Heart left ventricle (tissue), 16 donors: ENCODE data around the gene THBS1. TPM values are rescaled to one million over a fixed set of nuclear protein-coding genes. Genes with fewer than 3 reads are reported as not detected.

ENCODE experiments used
- ATAC-seq, 4 donors: fragments of 200-7000 bp; cut with Tn5 transposase; one replicate each; pipeline ENCODE4 v1.9.1; 2020 to 2022; ENCODE audit warnings: moderate library complexity in 4 of 4, mild to moderate bottlenecking in 3 of 4, moderate number of reproducible peaks in 1 of 4
- DNase-seq, 5 donors: peaks; one replicate each; pipeline ENCODE4 v3.0.0-alpha.2; 2020
- H3K27ac ChIP-seq, 12 donors: fragments of 200-600 bp; sonication (generic) in 4 of 12; one replicate each; pipeline versions ENCODE4 v1.5.0 to v1.8.0; 2016 to 2022; ENCODE audit warnings: mild to moderate bottlenecking in 2 of 12
- H3K27me3 ChIP-seq, 9 donors: fragments of 200-600 bp; sonication (generic) in 2 of 9; one replicate each; pipeline versions ENCODE4 v1.5.1 to v1.8.0; 2016 to 2022; ENCODE audit warnings: mild to moderate bottlenecking in 3 of 9
- H3K36me3 ChIP-seq, 9 donors: fragments of 200-600 bp; sonication (generic) in 2 of 9; one replicate each; pipeline versions ENCODE4 v1.5.0 to v1.8.0; 2018 to 2022; ENCODE audit warnings: mild to moderate bottlenecking in 2 of 9
- H3K4me1 ChIP-seq, 12 donors: fragments of 200-600 bp; sonication (generic) in 4 of 12; one replicate each; pipeline versions ENCODE4 v1.5.0 to v1.8.0; 2016 to 2022; ENCODE audit warnings: mild to moderate bottlenecking in 3 of 12
- H3K4me3 ChIP-seq, 12 donors: fragments of 200-600 bp; sonication (generic) in 4 of 12; one replicate each; pipeline versions ENCODE4 v1.5.0 to v1.8.0; 2017 to 2022; ENCODE audit warnings: mild to moderate bottlenecking in 9 of 12, moderate library complexity in 4 of 12
- H3K9me3 ChIP-seq, 12 donors: fragments of 200-600 bp; sonication (generic) in 4 of 12; one replicate each; pipeline versions ENCODE4 v1.5.0 to v1.8.0; 2016 to 2022; ENCODE audit warnings: mild to moderate bottlenecking in 1 of 12
- CTCF ChIP-seq, 12 donors: fragments of 200-600 bp; sonication (generic) in 4 of 12; IDR thresholded peaks; one replicate each; pipeline versions ENCODE4 v1.5.0 to v1.8.0; 2018 to 2022; ENCODE audit warnings: antibody characterized with exemption in 12 of 12, mild to moderate bottlenecking in 5 of 12
- POLR2A ChIP-seq, 2 donors: fragments of 450-650 bp; IDR thresholded peaks; one replicate each; pipeline ENCODE4 v1.6.1; 2017; ENCODE audit warnings: antibody characterized with exemption in 2 of 2, mild to moderate bottlenecking in 2 of 2, moderate library complexity in 2 of 2
- WGBS, 4 donors: extraction: QIAGEN DNeasy Blood & Tissue Kit in 2 of 4; methylation state at CpG; one replicate each; pipeline versions ENCODE4 v1.1.5 to v1.1.7; 2013 to 2018; 5-methylcytosine and 5-hydroxymethylcytosine counted together
- intact Hi-C, 10 donors: fragments of 100-400 bp; cut with DNase I; formaldehyde crosslinking; loops; one replicate each; pipeline versions ENCODE4 v1.11.1 to v1.14.2; 2022
- polyA plus RNA-seq, 2 donors: library from polyadenylated mRNA; stranded (reverse); fragments of 200-250 nt; gene quantifications; one replicate each; pipeline ENCODE4 v1.2.3, GENCODE V29; 2013
- total RNA-seq, 9 donors: library from RNA; depleted of rRNA in 2 of 9; stranded (reverse); fragments of >200 nt in 2 of 9; fragmentation: NEBNext Ultra II Directional in 3 of 9; extraction: Animal tissue kit (Norgen Biotek cat#: 25700) in 3 of 9; gene quantifications; one replicate each; pipeline versions ENCODE4 v1.1.0 to v1.2.4, GENCODE V29; 2016 to 2023
- donor health status: ischemic (EF 13 %, LVEDD 7.1; RV severe dilation, severe dysfunction).
- donor health status: healthy with polysubstance abuse.
- donor health status: DM: no; HTN: yes; CAD: no.
- donor health status: DM: no; HTN: no; CAD: no.
- donor health status: ischemic (EF 25% LVEDD 6.9; RV normal size, moderate dysfunction).
- donor health status: ischemic (EF 25% LVEDD 5.7; RV mildly dilated, moderate dysfunction).
- donor health status: healthy.
- donor health status: DM: yes; HTN: yes; CAD: no.
- donor health status: ischemic (EF 35%, LVEDD 5.7; RV mildly dilated, moderate dysfunction).
- donor health status: nonischemic (EF 11% LVEDD 7.7; RV severe dilation, severe dysfunction).
- donor health status: DM: yes; HTN: yes; CAD: no.
- donor health status: PGD.
- donor health status: ischemic (EF 29% LVEDD 5.4; RV normal size, mild dysfunction).
- donor health status: nonischemic (EF 23%, LVEDD 6.1; RV moderate dilation, normal function).

The THBS1 gene
- total and polyA plus RNA-seq, 11 donors, result 8.5 to 573 (median 160) TPM

GRCh38 chr15:39582286-39582976, 1.6 kb downstream of the THBS1 start:
- Histone ChIP-seq H3K36me3 (peaks cover 0 to 54% (median 42%) of the 10 kb centered on the region in 9 donors), H3K4me1 (peaks cover 4 to 67% (median 39%) of the 10 kb centered on the region in 12 donors)

GRCh38 chr15:39582977-39583595, 2.2 kb downstream of the THBS1 start:
- TF ChIP-seq POLR2A (IDR thresholded peaks at IDR 0.05), result no peak
- peak in 1 of 12 donors; percentile 30 for TF ChIP-seq CTCF (IDR thresholded peaks at IDR 0.05)
- Histone ChIP-seq H3K4me3 (peak overlapping the region in 11 of 12 donors; percentile 33 to 78 (median 65)), H3K4me1 (peaks cover 4 to 71% (median 39%) of the 10 kb centered on the region in 12 donors), H3K27ac (peak overlapping the region in 7 of 12 donors; percentile 3 to 97 (median 88)), H3K27me3 (peaks cover 0 to 4% (median 0%) of the 10 kb centered on the region in 9 donors), H3K9me3 (no peaks in the 10 kb centered on the region), H3K36me3 (peaks cover 0 to 61% (median 48%) of the 10 kb centered on the region in 9 donors)
- ATAC-seq (no peak), DNase-seq (no peak)
- WGBS, 4 donors, result 51 to 61% (median 56%) methylated on average over 4 of the region's 4 CpGs
- intact Hi-C loops, result loop anchor here (2.0 to 10.0 kb wide), 15 partner anchors 91 to 878 kb away; no protein-coding TSS in a partner anchor

More at GRCh38 chr15:39582286-39582976, 1.6 kb downstream of the THBS1 start:
- peak overlapping the region in 10 of 12 donors; percentile 11 to 97 (median 90) for H3K27ac ChIP-seq
- peaks cover 0 to 4% (median 0%) of the 10 kb centered on the region in 9 donors for H3K27me3 ChIP-seq
- peak overlapping the region; percentile 16 to 78 (median 64) for H3K4me3 ChIP-seq
- no peak for TF ChIP-seq CTCF (IDR thresholded peaks at IDR 0.05)
- TF ChIP-seq POLR2A (IDR thresholded peaks at IDR 0.05), result no peak
- intact Hi-C loops, result loop anchor here (2.0 to 10.0 kb wide), 15 partner anchors 90 to 878 kb away; no protein-coding TSS in a partner anchor
- DNase-seq (peak in 4 of 5 donors; percentile 35 to 67 (median 50)), ATAC-seq (no peak)
- WGBS, 4 donors, result 60 to 65% (median 64%) methylated on average over 16 to 20 of the region's 20 CpGs
- no peaks in the 10 kb centered on the region for H3K9me3 ChIP-seq

GRCh38 chr15:39583596-39584265, 2.9 kb downstream of the THBS1 start:
- Histone ChIP-seq H3K27ac (peak overlapping the region in 4 of 12 donors; percentile 88 to 97 (median 91)), H3K27me3 (peaks cover 0 to 4% (median 0%) of the 10 kb centered on the region in 9 donors), H3K4me3 (peak overlapping the region in 11 of 12 donors; percentile 33 to 78 (median 65)), H3K4me1 (peaks cover 4 to 71% (median 38%) of the 10 kb centered on the region in 12 donors), H3K36me3 (peaks cover 0 to 67% (median 55%) of the 10 kb centered on the region in 9 donors), H3K9me3 (no peaks in the 10 kb centered on the region)
- no peak for DNase-seq
- intact Hi-C loops, result loop anchor here (2.0 to 10.0 kb wide), 15 partner anchors 91 to 879 kb away; no protein-coding TSS in a partner anchor
- ATAC-seq, result no peak
- TF ChIP-seq POLR2A (IDR thresholded peaks at IDR 0.05) (peak in 1 of 2 donors; percentile 20), CTCF (IDR thresholded peaks at IDR 0.05) (peak in 8 of 12 donors; percentile 25 to 53 (median 42))
- 79 to 84% (median 81%) methylated on average over 12 to 13 of the region's 13 CpGs for WGBS, 4 donors
